GM18868 (cell line): ENCODE measurements around the gene GPR153.

Experiments used
- ATAC-seq: cut with Tn5 transposase; IDR thresholded peaks from one replicate; pipeline ENCODE4 v1.9.1; 2021; ENCODE audit warnings: mild to moderate bottlenecking, moderate library complexity; ENCODE audit not compliant: unreplicated experiment

GPR153 gene

DNA sequence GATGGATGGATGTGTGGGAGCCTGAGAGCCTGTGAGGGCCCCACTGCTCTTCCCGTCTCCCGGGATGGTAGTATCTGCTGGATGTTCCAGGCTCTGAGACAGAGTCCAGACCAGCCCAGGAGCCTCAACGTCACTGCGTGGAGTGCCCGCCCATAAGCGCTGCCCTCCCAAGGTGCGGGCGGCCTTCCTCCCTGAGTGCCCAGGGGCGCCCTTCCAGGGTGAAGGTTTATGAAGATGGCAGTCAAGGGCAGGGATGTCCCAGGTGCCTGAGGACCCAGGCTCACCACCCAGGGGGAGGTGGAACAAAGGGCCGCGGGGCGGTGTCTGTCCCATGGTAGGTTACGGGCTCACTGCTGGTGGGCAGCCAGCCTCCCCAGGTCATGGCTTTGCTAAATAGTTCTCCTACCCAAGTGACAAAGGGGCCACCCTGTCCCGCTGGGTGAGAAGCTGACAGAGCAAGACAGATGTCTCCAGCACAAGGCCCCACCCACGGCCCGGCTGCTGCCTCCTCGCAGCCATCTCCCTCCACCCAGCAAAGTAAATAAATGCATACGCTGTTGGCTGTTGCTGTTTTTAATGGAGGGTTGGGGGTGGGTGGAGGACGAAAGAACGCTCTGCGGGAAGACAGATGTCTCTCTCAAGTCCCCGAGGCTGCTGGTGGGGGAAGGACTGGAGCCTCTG is 9.0 kb upstream of the GPR153 start:
- no peak for ATAC-seq

DNA sequence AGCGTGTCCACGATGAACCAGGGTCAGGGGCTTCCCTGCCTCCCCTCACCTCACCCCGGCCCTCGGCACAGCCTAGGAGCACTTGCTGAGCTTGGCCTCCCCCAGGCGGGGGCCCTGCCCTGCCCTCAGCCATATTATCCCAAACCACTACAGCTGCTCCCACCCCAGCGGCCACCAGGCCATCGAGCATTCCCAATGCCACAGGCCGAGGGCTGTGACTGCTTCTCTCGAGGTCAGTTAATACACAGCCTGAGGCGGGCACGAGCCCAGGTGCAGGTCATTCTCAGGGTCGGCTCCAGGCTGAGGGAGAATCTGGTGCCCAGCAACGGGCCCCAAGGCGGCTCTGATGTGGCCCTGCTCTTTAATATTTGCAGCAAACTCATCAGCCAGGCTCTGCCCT is 8.4 kb upstream of the GPR153 start:
- ATAC-seq = no peak

DNA sequence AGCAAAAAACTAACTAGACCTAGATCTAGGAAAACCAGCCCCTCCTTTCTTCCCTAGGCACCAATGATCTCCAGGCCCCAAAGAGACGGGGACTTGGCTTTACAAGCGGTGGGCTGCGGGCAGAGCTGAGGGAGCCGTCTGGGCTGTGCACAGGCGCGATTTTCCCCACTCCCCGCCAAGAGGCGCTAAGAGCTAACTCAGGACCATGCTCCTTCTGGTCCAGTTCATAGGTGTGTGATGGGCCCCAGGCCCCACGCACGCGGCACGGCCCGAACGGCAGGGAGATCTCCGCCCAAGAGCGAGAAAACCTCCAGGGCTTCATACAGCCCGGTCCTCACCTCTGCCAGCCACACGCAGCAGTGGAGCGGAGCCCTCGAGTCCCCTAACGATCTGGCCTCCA is 7.5 kb upstream of the GPR153 start:
- no peak for ATAC-seq

DNA sequence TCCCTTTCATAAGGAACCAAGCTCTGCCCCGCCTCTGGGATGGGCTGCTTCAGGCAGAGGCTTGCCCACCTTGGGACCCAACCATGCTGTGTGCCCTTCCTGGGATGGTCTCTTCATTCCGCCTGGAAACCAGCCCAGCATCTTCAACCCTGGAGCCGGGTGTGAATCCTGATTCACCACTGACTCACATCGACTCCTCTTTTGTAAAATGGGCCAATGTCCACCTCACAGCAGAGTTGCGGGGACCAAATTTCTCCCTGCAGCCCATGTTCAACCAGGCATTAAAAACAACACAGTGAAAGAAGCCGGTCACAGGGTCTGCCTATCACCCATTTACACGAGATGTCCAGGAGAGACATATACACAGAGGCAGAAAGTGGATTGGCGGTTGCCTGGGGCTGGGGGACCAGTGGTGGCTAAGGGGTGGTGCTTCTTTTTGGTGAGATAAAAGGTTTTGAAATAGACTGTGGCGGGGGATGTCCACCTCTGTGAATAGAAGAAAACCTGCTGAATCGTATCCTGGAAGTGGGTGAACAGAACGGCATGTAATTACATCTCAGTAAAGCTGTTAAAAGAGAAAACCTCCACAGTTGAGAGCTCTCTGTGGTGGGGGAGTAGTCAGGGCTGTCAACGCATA is 6.9 kb upstream of the GPR153 start:
- ATAC-seq = no peak

DNA sequence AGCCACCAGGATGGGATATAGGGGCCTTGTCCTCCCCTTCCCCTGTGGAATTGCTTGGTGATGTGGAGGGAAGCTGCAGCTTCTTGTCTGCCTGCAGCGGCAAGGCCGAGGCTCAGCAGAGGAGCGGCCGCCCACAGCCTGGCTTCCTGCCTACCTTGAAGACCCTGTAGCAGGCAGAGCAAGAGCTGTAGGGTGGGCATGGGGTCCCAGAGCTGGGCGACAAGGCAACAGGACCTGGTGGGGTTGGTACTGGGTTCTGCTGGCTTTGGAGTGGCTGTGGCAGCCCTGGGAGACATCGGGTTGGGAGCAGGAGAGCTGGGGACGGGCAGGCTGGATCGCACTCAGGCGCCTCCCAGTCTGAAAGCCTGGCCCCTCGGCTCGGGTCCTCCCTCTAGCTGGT is 5.7 kb upstream of the GPR153 start:
- no peak for ATAC-seq

DNA sequence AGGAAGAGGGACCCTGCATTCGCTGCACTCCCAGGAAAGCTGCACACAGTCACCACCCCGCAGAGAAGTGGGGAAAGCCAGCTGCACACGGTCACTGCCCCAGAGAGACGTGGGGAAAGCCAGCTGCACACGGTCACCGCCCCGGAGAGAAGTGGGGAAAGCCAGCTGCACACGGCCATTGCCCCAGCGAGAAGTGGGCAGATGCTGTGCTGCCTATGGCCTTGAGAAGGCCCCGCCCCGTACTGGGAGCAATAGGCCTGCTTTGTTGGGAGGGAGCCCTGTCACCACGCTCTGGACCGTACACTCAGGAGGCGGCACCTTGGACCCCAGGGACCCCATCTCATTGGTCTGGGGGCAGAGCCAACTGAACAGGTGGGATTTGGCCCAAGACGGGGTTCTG is 4.3 kb upstream of the GPR153 start:
- no peak for ATAC-seq

DNA sequence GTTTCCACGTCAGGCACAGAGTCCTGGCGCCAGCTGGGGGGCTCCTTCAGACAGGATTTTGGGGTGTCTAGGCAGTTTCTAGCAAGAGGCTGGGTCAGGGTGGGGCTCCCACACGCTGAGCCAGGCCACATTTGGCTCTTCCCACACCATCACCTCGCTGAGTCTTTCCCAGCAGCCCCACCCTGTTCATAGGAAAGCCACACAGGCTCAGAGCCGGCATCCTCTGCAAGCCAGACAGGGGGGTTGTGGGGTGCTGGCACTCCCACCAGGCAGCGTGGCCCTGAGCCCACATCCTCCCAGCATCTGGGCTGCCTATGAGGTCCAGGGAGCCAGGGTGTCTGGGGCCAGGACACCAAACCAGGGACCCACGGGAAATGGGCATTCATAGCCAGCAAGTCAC is 2.8 kb upstream of the GPR153 start:
- ATAC-seq = no peak

DNA sequence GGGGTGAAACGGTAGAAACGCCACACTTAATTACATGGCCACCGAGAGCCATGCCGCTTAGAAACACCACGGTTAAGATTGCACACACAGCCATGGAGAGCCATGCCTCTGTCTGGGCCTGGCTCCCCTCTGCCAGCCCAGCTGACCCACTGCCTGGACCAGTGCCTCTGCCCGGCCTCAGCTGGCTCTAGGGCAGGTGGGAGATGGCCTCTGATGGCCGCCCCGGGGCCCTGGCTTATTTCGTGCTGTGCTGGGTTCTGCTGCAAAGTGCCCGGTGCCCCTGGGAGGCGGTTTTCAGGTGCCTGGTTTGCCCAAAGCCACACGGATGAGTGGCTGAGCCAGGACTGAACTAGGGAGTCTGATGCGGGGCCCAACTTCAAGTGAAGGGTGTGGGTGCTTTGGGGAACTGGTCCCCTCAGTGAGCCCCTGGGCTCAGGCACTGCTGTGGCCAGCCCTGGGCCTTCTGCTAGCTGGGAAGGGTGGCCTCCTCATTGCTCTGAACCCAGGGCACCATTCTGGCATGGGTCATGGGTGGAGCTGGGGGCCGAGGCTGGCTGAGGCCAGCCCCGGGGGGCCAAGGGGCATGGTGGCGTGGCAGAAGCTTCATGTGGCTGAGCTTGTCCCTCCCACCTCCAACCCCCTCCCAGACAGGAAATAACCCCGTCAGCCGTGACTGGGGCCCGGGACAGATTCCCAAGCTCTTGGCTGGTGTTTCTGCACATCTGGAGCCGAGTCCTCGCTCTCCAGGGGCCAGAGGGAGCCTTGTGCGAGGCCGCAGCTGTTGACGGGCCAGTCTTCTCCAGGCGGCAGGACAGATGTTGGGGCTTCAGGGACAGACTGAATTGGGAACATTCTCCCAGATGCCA is 1.9 kb upstream of the GPR153 start:
- ATAC-seq = no peak

DNA sequence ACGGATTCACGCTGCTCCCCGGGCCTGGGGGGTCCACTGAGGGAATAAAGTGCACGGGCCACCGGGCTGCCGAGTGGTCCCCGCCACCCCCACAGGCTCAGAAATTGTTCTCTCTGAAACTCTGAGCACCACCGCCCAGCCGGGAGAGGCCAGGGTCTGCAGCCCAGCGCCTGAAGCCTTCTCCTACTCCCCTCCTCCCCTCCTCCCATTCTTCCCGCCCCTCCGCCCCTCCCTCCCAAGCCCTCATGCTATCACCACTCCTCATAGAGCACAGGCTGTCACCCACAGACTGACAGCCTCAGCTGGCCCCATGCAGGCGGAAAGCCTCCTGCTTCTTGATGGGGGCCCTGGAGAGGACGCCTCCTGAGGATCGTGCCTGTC is 707 bp upstream of the GPR153 start:
- no peak for ATAC-seq

DNA sequence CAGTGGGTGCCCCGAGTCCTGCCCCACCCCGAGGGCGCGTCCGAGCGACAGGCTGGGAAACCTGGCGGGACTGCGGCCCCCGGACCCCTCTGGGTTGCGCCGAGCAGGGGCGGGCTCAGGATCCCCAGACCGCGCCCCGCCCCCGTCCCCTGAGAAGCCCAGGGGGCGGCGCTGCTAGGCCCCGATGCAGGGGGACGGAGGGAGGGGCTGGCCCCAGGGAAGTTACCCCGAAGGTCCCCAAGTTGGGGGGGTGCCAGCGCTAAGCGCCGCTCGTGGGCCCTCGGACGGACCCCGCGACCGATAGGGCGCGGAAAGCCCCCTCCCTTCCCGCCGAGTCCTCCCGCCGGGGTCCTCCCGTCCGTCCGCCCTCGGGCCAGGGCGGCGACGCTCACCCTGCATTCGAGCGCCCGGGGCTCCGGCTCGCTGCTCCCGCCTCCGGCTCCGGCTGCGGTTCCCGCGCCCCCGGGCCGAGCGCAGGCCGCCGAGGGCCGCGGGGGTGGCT is 414 bp downstream of the GPR153 start:
- ATAC-seq = peak; percentile 36

DNA sequence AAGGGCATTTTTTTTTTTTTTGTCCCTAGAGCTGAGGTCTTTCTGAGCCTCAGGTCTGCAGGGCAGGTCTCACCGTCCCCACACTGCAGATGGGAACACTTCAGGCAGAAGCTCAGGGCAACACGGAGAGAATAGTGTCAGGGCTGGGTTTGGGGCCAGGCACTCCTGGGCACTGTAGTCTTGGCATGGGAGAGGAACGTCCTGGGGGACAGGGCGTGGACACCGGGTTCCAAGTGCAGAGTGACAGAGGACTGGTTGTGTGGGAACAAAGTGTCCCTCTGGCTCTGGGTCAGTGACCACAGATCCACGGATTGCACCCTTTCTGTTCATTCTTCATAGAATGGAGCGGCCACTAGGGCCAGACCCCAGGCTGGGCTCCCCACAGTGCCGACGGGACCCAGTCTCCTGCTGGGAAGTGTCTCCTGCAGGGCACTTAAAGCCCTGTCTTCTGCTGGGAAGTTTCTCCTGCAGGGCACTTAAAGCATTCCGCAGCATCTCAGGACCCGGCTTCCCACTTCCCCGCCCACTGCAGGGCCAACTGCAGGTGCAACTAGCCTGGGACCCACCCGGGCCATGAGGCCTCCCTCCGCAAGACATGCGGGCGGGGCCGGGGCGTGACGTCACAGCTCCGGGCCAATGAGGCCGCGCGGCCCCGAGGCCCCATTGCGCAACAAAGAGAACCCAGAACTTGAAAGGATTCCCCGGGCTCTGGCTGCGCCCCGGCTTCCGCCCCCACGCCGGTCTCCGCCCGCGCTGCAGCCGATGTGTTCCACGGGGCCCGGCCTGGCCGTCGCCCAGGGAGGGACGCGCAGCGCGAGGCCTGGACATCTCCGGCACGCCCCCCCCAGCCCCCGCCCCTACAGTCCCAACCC is 1.2 kb downstream of the GPR153 start:
- ATAC-seq = peak; percentile 46

DNA sequence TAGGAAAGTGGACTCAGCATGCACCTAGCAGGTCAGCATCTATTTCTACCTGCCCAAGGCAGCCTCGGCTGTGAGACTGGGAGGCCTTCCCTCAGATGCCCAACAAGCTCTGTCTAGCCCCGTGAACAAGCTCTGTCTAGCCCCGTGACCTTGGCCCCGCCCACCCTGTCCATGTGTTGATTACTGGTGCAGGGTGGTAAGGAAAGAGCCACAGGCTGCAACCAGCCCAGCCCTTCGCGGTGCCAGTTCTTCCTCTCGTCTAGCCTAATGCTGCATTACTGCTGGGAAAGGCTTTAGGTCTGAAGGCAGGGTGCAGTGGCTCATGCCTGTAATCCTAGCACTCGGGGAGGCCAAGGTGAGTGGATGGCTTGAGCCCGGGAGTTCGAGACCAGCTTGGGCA is 2.2 kb downstream of the GPR153 start:
- ATAC-seq = no peak

DNA sequence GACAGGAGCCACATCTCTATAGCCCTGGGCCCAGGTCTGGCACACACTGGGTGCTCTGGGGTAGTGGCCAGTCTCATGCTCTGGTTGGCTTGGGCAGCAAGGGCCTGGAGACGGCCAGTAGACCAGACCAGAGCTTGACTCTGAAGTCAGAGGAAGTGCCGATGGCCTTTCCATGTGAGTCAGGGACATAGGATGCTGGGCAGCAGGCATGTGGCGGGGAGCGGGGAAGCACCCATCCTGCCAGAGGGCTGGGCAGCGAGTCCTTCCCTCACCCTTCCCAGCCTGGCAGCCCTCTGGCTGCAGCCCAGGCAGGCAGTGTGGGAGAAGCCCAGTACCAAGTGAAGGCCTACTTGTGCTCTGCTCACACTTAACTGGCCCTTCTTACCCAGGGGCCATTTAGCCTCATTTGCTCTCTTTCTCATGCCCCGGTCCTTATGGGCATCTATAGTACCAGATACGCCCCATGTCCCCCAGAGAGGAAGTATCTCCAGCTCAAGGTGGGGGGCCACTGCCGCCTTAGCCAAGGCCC is 3.3 kb downstream of the GPR153 start:
- ATAC-seq = no peak

DNA sequence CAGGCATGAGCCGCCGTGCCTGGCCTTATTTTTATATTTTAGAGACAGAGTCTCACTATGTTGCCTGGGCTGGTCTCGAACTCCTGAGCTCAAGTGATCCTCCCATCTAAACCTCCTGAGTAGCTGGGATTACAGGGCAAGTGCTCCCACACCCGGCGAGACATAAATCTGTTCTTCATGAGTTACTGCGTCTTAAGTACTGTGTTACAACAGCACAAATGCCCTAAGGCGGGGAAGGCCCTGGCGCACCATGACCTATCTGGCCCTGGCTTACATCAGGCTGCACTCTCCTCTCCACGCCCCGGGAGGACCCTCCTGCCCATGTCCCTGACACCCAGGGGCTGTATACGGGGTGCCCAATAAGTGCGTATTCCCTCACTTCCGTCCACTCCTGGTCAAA is 4.3 kb downstream of the GPR153 start:
- no peak for ATAC-seq

DNA sequence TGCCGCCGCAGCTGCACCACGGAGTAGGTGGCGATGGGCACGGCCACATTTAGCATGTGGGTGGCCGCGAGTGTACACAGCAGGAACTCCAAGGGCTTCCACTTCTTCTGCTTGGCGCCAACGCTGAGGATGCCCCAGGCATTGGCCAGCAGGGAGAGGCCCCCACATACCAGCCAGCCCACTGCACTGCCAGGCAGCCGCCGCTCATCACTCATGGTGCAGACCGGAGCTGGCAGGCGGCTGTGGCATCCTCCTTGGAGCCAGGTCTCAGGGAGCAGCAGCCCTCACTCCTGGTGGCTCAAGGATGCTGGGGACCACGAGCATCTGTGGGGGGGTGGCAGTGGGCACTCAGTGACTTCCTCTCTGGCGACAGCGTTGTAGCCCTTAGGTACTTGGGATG is 6.2 kb downstream of the GPR153 start:
- no peak for ATAC-seq

DNA sequence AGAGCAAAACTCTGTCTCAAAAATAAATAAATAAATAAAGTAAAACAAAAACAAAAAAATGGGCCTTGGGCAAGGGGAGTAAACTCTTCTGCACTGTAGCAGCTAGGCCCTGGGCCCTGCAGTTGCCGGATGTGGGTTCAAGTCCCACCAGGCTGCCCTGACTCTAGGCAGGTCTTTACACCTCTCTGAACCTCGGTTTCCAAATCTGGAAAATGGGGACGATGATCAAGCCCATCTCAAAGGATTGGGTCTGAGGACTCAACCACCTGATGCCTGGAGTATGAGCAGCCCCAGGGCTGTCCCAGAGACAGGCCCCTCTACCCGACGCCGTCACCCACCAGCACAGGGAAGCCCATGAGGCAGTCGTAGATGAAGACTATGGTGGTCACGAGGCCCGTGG is 7.5 kb downstream of the GPR153 start:
- no peak for ATAC-seq

DNA sequence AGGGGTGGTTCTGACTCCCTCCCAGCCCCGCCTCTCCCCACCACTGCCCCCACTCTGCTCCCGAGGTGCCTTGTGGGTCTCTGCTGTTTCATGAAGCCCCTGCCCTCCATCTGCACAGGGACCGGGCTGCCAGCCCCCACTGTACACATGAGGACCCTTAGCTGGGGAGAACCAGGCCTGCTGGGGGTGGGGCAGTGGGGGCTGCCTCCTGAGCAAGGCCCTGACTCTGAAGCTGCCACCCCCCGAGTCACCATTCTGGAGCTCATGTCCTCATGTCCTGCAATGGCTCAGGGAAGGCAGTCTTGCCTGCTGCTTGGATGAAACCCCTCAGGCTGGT is 8.6 kb downstream of the GPR153 start:
- ATAC-seq = no peak

DNA sequence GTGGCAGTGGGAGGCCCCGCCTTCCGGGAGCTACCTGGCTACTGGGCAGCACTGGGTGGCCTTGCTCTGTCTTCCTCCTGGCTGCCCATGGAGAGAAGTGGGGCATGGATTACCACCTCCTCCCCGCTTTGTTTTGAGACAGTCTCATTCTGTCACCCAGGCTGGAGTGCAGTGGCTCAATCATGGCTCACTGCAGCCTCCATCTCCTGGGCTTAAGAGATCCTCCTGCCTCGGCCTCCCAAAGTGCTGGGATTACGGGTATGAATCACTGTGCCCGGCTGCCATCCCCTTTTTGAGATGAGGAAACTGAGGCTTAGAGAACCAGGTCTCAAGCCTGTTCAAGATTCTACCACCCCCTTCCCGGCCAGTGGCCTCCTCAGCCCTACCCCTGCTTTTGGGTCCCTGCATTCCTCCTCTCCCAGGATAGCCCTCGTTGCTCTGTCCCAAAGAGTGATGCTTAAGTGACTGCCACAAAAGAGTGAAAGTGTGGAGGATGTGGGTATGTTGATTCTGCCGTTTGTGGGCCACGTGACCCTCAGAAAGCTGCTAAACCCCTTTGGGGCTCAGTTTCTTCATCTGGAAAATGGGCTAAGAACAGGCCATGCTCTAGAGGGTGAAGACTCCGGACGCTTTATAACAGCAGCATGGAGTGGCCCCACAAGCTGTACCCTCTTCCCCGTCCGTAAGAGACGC is 9.1 kb downstream of the GPR153 start:
- ATAC-seq = no peak

DNA sequence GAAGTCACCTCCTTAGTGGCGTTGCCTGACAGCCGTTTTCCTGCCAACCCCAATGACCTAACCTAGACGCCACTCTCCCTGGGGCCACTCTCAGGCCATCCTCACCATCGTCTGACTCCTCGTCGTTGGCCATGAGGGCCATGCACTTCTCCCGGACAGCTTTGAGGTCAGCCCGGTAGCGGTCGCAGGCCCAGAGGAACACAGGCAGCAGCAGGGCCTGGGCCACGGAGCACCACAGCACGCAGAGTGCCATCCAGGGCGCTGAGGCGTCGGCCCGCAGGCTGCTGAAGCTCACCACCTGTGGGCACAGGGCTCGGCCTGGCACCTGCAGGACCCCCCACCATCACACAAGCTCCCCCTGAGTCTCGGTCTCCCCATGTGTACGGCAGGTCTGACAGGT is 9.7 kb downstream of the GPR153 start:
- ATAC-seq = no peak
